Measurements from ENCODE around the gene BCL7B.

Gene BCL7B

DNA sequence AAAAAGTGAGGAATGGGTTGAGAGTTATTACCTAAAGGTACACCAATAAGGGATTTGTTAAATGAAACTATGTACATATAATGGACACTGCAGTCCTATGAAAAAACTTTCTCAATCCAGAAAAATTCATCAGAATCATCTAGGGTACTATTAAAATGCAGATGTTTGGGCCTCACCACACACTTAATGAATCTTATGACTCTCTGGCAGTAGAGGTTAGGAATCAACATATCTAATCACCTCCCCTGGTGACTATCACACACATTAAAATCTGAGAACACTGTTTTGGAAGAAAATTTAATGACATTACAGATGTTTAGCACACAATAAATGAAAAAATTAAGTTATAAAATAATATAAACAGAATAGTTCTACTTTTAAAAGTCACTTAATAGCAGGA, 67.5 kb downstream of the BCL7B start:
- DNase-seq (ENCODE audit: extremely low read depth, low read depth): no peak
- TF ChIP-seq, protein P1, sequence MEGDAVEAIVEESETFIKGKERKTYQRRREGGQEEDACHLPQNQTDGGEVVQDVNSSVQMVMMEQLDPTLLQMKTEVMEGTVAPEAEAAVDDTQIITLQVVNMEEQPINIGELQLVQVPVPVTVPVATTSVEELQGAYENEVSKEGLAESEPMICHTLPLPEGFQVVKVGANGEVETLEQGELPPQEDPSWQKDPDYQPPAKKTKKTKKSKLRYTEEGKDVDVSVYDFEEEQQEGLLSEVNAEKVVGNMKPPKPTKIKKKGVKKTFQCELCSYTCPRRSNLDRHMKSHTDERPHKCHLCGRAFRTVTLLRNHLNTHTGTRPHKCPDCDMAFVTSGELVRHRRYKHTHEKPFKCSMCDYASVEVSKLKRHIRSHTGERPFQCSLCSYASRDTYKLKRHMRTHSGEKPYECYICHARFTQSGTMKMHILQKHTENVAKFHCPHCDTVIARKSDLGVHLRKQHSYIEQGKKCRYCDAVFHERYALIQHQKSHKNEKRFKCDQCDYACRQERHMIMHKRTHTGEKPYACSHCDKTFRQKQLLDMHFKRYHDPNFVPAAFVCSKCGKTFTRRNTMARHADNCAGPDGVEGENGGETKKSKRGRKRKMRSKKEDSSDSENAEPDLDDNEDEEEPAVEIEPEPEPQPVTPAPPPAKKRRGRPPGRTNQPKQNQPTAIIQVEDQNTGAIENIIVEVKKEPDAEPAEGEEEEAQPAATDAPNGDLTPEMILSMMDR (IDR thresholded peaks at IDR 0.05; ENCODE audit: low read depth, low read length, missing control alignments): no peak
- H3K4me3 ChIP-seq (replicated peaks; ENCODE audit: low read depth, low read length): no peak overlapping the region

DNA sequence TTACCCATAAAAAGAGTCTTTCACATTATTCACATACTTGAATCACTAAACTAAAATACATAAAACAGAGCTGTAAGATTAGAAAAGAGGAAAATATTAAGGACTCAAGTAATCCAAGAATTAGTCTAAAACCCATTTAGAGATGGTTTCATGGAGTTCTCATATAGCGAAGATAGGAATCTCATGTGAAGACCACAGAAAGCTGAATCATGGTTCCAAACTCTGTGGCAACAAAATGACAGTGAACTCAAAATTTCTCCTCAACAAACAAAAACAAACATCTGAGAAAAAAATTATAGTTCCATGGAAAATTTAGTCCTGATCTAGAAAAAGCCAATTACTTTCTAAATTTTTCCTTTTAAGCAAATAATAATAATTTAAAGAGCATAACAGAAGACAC, 70.0 kb downstream of the BCL7B start:
- DNase-seq (ENCODE audit: extremely low read depth, low read depth): no peak
- no peak overlapping the region for H3K4me3 ChIP-seq (replicated peaks; ENCODE audit: low read depth, low read length)
- TF ChIP-seq, protein P1 (IDR thresholded peaks at IDR 0.05; ENCODE audit: low read depth, low read length, missing control alignments): no peak
